ENCODE data around the gene SNTG2.
"Not testable (repeated sequence)": the region's sequence is repeated elsewhere in the genome, so short reads cannot be mapped to it uniquely, and the experiment has no call there.

SNTG2 gene

DNA sequence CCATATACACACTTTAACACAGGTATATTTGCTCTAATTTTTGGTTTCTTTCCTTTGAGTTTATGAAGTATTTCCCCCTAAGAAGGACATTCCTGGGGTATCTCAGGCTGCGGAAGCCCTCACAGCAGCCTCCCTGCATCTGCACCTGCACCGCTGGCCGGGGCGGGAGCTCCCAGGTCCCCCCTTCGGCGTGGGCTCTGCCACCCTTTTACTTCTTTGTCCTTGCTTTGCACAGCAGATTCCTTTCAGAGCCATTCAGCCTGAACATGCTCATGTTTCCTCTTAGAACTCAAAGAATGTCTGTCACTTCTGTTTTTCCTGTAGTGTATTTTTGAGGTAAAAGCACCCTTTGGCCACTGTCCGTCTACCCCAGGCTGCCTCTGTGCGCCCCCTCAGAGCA is 146.5 kb downstream of the SNTG2 start:
- TF ChIP-seq, protein P1, sequence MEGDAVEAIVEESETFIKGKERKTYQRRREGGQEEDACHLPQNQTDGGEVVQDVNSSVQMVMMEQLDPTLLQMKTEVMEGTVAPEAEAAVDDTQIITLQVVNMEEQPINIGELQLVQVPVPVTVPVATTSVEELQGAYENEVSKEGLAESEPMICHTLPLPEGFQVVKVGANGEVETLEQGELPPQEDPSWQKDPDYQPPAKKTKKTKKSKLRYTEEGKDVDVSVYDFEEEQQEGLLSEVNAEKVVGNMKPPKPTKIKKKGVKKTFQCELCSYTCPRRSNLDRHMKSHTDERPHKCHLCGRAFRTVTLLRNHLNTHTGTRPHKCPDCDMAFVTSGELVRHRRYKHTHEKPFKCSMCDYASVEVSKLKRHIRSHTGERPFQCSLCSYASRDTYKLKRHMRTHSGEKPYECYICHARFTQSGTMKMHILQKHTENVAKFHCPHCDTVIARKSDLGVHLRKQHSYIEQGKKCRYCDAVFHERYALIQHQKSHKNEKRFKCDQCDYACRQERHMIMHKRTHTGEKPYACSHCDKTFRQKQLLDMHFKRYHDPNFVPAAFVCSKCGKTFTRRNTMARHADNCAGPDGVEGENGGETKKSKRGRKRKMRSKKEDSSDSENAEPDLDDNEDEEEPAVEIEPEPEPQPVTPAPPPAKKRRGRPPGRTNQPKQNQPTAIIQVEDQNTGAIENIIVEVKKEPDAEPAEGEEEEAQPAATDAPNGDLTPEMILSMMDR (IDR thresholded peaks at IDR 0.05; ENCODE audit: insufficient read depth, low read depth, low read length, missing control alignments): no peak
- H3K4me3 ChIP-seq (ENCODE audit: low read length): no peak overlapping the region
- no peak for DNase-seq (ENCODE audit: low read depth)

DNA sequence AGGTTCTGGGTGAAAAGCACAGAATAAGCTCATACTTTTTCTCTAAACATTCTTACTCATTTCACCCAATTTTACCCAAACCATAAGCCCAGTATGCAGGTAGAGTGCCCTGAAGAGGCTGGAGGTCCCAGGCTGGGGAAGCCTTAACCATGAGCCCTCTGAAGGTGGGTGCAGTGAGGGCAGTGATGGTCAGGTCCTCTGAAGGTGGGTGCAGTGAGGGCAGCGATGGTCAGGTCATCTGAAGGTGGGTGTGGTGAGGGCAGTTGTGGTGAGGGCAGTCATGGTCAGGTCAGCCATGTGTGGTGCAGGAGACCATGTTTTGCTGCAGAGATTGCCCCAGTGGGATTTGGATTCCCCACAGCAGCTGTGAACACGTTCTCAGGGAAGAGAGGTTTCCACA is 148.8 kb downstream of the SNTG2 start:
- no peak for DNase-seq (ENCODE audit: low read depth)
- TF ChIP-seq, protein P1 (IDR thresholded peaks at IDR 0.05; ENCODE audit: insufficient read depth, low read depth, low read length, missing control alignments): no peak
- no peak overlapping the region for H3K4me3 ChIP-seq (ENCODE audit: low read length)

DNA sequence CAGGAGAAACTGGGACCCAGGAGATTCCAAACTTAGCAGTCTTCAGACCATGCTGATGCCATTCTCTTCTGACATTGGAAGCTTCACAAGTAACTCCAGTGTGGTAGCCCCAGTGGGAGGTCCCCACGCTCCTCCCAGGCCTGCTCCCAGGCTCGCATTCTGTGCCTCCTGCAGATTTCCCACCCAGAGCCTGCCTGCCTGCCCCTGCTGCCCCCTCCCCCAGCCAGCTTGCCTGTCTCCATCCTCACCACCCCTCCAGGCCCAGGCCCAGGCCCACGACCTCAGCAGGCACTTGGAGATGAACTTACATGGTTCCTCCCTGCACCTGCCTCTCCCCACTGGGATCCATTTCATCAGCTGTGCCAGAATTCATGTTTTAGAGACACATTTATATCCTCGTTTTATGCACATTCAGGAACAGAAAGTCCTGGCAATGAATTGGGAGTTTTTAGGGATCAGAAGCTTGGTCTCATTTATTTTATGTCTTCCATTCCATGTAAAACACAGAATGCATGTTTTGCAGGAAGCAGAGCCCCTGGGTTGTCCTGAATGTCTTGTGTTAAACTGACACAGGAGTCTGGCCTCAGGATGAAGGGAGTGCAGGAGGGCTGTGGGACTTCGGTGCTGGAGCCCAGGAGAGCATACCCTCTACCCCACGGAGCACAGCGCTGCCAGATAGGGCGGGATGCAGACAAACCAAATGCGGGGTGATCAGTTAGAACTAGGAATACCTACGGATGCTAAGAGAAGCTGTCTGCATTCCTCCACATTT is 150.5 kb downstream of the SNTG2 start:
- DNase-seq (ENCODE audit: low read depth): no peak
- no peak overlapping the region for H3K4me3 ChIP-seq (ENCODE audit: low read length)
- TF ChIP-seq, protein P1 (IDR thresholded peaks at IDR 0.05; ENCODE audit: insufficient read depth, low read depth, low read length, missing control alignments): no peak

DNA sequence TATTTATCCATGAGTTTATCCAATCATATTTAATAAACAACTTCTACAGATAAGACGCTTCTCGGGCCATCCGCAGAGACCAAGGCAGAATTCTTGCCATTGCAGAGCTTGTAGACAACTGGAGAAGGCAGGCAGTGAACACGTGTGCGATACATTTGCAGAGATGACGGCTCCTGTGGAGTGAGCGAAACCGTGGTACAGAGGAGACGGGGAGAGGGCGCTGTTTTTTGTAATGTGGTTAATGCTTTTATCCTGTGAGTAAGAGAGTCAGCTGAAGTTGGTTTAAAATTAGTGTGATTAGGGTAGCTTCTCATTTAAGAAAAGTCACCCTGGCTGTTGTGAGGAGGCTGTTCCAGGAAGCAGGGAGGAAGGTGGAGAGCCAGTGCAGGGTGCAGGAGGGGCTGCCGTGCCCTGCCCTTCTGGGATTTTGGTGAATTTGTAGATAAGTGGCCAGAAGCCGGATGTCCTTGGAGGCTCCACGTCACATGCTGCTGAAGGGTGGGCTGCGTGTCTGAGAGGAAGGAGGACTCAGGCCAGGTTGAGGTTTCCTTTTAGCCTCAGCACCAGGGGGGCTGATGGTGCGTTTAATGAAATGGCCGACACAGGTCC is 151.4 kb downstream of the SNTG2 start:
- no peak for DNase-seq (ENCODE audit: low read depth)
- H3K4me3 ChIP-seq (ENCODE audit: low read length): no peak overlapping the region
- TF ChIP-seq, protein P1 (IDR thresholded peaks at IDR 0.05; ENCODE audit: insufficient read depth, low read depth, low read length, missing control alignments): no peak

DNA sequence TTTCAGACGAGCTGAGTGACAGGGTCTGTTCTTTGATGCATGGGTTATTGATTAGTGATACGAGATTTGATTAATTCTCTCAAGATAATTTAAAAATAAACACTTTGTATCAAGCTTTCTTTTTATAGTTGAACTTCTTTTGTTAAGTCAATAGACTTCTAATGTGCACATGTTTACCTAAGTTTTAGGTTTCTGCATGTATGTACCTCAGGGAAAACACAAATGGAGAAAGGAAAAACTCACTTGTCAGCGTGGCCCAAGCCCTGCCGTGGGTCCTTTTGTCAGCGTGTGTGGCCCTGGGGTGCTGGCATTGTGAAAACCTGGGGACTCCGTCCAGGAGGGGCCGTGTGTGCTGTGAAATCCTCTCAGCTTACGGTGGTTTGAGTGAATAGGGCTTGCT is 153.7 kb downstream of the SNTG2 start:
- H3K4me3 ChIP-seq (ENCODE audit: low read length): no peak overlapping the region
- no peak for DNase-seq (ENCODE audit: low read depth)
- TF ChIP-seq, protein P1 (IDR thresholded peaks at IDR 0.05; ENCODE audit: insufficient read depth, low read depth, low read length, missing control alignments): no peak

DNA sequence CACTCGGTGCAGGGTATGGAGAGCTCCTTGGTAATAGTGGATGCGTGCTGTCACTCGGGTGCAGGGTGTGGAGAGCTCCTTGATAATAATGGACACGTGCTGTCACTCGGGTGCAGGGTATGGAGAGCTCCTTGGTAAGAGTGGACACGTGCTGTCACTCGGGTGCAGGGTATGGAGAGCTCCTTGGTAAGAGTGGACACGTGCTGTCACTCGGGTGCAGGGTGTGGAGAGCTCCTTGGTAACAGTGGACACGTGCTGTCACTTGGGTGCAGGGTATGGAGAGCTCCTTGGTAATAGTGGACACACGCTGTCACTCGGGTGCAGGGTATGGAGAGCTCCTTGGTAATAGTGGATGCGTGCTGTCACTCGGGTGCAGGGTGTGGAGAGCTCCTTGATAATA is 155.7 kb downstream of the SNTG2 start:
- not testable (repeated sequence) for H3K4me3 ChIP-seq (ENCODE audit: low read length); DNase-seq (ENCODE audit: low read depth)

DNA sequence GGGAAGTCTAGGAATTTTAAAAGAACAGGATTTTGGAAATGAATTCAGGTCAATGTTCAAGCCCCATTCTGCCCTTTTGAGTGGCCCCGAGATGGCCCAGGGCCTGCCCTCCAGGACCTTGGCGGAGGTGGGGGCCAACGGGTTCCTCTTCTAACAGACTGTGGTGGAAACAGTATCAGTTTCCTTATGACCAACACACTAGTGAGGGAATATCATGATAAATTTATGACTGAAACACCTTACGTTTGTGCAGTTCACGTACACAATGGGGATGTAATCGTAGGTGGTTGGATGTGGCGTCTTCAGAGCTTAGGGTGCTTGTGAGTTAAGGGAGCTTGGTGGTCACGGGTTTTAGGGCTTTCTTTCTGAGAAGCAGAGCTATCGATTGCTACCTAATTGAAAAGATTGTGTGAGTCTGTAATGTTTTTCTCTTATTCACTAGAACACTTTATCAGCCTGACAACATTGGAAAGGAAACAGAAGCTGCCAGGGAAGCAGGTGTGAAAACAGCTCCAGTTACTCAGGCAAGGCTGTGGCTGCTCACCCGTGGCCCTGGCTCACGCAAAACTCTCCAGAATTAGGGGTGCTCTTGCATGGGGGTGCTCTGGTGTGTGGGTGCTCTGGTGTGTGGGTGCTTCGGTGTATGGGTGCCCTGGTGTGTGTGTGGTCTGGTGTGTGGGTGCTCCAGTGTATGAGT is 165.3 kb downstream of the SNTG2 start:
- TF ChIP-seq, protein P1 (IDR thresholded peaks at IDR 0.05; ENCODE audit: insufficient read depth, low read depth, low read length, missing control alignments): no peak
- DNase-seq (ENCODE audit: low read depth): no peak
- no peak overlapping the region for H3K4me3 ChIP-seq (ENCODE audit: low read length)

Data from epithelial cell of esophagus (primary cell).